Measurements from ENCODE around the gene SERPINA1. TPM values are rescaled to one million over a fixed set of nuclear protein-coding genes. Genes with fewer than 3 reads are reported as not detected.

The SERPINA1 gene
- total RNA-seq, 1 experiment from 2014 or later, result 4.9 TPM

DNA sequence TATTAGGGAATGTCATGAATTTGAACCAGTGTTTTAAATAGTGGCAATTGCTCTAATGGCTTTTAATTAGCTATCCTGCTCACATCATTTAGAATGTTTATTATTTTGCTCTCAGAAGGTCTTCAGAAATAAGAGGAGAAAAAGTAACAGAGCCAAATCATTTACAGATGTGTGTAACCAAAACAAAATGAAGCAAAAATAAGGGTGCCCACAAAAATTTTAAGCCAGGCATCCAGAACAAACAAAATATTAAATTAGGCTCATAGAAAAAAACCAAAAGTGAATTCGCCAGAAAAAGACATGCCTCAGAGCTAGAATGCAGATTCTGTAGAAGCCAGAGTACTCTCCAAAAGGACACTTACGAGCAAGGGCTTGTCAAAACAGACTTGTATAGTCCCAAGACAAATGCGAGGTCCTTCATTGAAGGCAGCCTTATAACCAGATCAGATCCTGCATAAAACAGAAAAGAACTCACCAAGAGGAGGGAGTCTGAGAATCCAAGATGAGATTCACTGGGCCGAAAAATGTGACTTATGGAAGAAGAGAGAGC is 20.2 kb upstream of the SERPINA1 start:
- BruUV-seq (replicated peaks), result no TSS peak
- in situ Hi-C loops (cut with HindIII; ENCODE audit: low pct_unique_long_range_greater_than_20kb, low sequenced_read_pairs), result no loop called here
- H3K9me3 ChIP-seq (ENCODE audit: control insufficient read depth, insufficient read depth, low read depth, low read length), result peaks cover 5% of the 10 kb centered on the region; the same call in 1 of the 2 replicates
- no peaks in the 10 kb centered on the region for H3K27me3 ChIP-seq (ENCODE audit: control insufficient read depth, insufficient read depth, low read length)
- POLR2A ChIA-PET, result no interaction called here
- intact Hi-C loops (cut with micrococcal nuclease; ENCODE audit: unreplicated experiment), result no loop called here
- no peak overlapping the region for H3K27ac ChIP-seq (ENCODE audit: low read length)
- no peak for DNase-seq (ENCODE audit: low read depth, low spot score)
- ATAC-seq, result no peak
- H3K36me3 ChIP-seq (ENCODE audit: control insufficient read depth, insufficient read depth, low read length), result no peaks in the 10 kb centered on the region
- CTCF ChIA-PET, result no interaction called here
- H3K4me3 ChIP-seq (ENCODE audit: low read depth in 2 of 2, low read length in 2 of 2), result no peak overlapping the region
- TF ChIP-seq POLR2AphosphoS5 (IDR thresholded peaks at IDR 0.05; ENCODE audit: low read depth, low read length) (no peak), CTCF (IDR thresholded peaks at IDR 0.05) (no peak), REST (IDR thresholded peaks at IDR 0.05; ENCODE audit: insufficient read depth in 1 of 2, low read depth in 2 of 2, low read length in 1 of 2) (no peak), TCF7L2 (IDR thresholded peaks at IDR 0.05; ENCODE audit: low read depth, low read length) (no peak), SIN3A (IDR thresholded peaks at IDR 0.05; ENCODE audit: borderline replicate concordance, insufficient read depth, low read depth, low read length) (no peak)
- no peaks in the 10 kb centered on the region for H3K4me1 ChIP-seq (ENCODE audit: control insufficient read depth, insufficient read depth, low read length)

DNA sequence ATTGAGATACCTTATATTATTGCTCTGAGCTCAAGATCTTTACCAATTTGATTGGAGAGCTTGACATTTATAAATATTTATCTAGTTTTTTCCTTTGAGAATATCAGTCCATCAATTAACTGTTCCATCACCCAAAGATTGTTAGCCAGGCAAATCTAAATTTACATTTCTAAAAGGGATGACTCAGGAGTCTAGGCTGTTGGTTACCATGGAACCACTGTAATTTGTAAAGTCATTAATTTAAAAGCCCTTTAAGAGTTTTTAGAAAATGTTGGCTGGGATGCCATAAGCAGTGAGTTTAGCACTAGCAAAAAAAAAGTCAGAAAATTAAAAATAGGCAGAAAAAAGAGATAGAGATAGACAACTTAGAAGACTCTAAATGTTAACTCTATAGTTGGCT is 19.5 kb upstream of the SERPINA1 start:
- no peak overlapping the region for H3K27ac ChIP-seq (ENCODE audit: low read length)
- no peak overlapping the region for H3K4me3 ChIP-seq (ENCODE audit: low read depth in 2 of 2, low read length in 2 of 2)
- TF ChIP-seq REST (IDR thresholded peaks at IDR 0.05; ENCODE audit: insufficient read depth in 1 of 2, low read depth in 2 of 2, low read length in 1 of 2), result no peak
- no peak for TF ChIP-seq POLR2AphosphoS5 (IDR thresholded peaks at IDR 0.05; ENCODE audit: low read depth, low read length)
- TF ChIP-seq TCF7L2 (IDR thresholded peaks at IDR 0.05; ENCODE audit: low read depth, low read length), result no peak
- no peak for TF ChIP-seq SIN3A (IDR thresholded peaks at IDR 0.05; ENCODE audit: borderline replicate concordance, insufficient read depth, low read depth, low read length)
- TF ChIP-seq CTCF (IDR thresholded peaks at IDR 0.05), result no peak
- intact Hi-C loops (cut with micrococcal nuclease; ENCODE audit: unreplicated experiment), result no loop called here
- ATAC-seq (no peak), DNase-seq (ENCODE audit: low read depth, low spot score) (no peak)
- POLR2A ChIA-PET, result no interaction called here
- CTCF ChIA-PET, result no interaction called here
- H3K9me3 ChIP-seq (ENCODE audit: control insufficient read depth, insufficient read depth, low read depth, low read length), result peaks cover 5% of the 10 kb centered on the region; the same call in 1 of the 2 replicates
- no peaks in the 10 kb centered on the region for H3K36me3 ChIP-seq (ENCODE audit: control insufficient read depth, insufficient read depth, low read length)
- H3K27me3 ChIP-seq (ENCODE audit: control insufficient read depth, insufficient read depth, low read length), result no peaks in the 10 kb centered on the region
- H3K4me1 ChIP-seq (ENCODE audit: control insufficient read depth, insufficient read depth, low read length), result no peaks in the 10 kb centered on the region
- BruUV-seq (replicated peaks), result no TSS peak
- in situ Hi-C loops (cut with HindIII; ENCODE audit: low pct_unique_long_range_greater_than_20kb, low sequenced_read_pairs), result no loop called here

Measured in Panc1 (cell line).